A172 (cell line): Measurements from ENCODE around the gene SH3RF3. TPM values are rescaled to one million over a fixed set of nuclear protein-coding genes. Genes with fewer than 3 reads are reported as not detected.

ENCODE experiments used
- DNase-seq: peaks from one replicate; pipeline ENCODE4 v3.0.0-alpha.2; 2015; ENCODE audit warnings: low spot score
- total RNA-seq: library from RNA; depleted of rRNA; stranded (reverse); fragments of >200 nt; shearing (Covaris generic); gene quantifications from 2 replicates; pipeline ENCODE4 v1.2.3, GENCODE V29; 2014

The SH3RF3 gene
- total RNA-seq, 1 experiment from 2014 or later = 3.6 TPM

DNA sequence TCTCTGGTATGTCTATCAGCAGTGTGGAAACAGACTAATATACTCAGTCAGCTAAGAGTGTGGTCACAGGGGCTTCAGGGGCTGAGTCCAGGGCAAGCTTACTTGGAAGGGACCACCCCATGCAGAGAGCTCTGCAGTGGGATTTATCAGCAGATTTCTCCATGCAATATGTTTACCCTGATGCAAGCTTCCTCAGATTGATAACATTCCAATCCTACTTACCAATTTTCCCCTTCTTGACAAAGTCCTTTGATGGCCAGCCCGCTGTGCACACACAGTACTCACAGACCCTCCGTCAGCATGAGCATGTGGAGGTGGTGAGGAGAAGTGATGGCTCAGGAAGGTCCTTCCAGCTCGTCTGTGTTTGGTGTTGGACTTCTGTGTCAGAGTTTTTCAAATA, 51.8 kb downstream of the SH3RF3 start:
- no peak for DNase-seq

DNA sequence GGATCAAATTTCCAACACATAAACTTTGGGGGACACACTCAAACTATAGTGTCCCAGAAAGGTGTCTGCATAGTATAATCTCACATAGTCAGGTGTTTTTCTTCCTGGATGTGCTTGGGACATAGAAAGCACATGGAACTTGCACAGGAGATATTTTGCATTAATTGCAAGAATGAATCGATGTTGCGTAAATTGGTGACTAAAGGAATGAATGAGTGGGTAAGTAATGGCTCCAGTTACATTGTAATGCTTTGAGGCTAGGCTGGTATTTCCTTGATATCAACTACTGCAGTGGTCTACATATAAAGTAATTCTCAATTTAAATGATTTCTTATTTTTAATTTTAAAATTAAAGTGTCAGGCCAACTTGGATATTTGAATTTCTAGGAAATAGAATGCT, 53.4 kb downstream of the SH3RF3 start:
- no peak for DNase-seq

DNA sequence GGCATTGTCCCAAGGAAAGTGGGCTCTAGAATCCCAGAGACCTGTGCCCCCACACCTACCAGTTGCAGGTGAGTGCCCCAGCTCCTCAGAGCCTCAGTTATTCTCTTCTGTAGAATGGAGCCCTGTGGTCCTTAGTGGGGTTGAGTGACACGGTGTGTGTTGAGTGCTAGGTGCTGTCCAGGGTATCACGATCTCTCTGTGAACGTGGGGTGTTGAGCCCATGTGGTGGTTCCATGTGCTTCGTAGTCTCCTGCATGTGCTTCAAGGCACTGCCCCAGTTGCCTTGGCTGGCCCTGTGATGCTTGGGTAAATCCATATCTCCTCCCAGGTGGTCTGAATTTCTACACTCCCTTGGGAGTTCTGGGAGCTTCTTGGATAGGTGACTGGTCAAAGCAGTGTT, 54.9 kb downstream of the SH3RF3 start:
- no peak for DNase-seq

DNA sequence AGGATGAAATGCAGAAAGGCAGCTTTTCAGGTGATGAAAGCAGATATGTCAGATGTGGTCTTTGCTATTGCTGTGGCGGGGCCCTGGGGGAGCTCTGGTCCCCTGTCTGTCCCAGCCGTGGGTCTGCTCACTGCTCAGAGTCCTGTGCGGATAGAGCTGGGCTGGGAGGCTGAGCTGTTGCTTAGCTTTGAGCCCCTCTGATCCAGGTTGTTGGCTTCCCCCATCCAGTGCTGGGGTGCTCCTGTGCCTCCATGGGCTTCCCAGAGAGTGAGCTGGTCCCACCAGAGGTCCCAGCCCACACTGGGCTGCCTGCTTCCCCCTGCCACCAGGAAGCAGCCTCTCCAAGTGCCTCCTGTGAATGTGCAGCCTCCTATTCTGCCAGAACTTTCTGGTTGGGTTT, 55.4 kb downstream of the SH3RF3 start:
- no peak for DNase-seq

DNA sequence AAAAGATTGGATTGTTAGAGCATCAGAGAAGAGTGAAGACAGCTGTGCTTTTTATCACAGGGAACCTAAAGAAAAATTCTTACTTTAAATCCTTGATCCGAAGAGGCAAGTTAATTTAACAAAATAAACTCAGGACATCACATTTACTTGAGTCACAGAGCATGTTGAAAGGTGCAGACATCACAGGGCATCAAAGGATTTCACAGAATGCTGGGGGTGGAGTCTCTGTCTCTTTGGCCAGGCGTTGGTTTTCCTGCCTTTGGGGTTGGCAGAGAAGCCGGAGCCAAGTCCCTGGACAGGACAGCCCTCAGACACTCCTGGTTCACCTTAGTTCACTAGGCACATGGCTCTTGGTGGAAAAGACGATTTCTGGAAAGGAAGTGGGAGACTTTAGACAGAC, 56.3 kb downstream of the SH3RF3 start:
- peak; percentile 85 for DNase-seq

DNA sequence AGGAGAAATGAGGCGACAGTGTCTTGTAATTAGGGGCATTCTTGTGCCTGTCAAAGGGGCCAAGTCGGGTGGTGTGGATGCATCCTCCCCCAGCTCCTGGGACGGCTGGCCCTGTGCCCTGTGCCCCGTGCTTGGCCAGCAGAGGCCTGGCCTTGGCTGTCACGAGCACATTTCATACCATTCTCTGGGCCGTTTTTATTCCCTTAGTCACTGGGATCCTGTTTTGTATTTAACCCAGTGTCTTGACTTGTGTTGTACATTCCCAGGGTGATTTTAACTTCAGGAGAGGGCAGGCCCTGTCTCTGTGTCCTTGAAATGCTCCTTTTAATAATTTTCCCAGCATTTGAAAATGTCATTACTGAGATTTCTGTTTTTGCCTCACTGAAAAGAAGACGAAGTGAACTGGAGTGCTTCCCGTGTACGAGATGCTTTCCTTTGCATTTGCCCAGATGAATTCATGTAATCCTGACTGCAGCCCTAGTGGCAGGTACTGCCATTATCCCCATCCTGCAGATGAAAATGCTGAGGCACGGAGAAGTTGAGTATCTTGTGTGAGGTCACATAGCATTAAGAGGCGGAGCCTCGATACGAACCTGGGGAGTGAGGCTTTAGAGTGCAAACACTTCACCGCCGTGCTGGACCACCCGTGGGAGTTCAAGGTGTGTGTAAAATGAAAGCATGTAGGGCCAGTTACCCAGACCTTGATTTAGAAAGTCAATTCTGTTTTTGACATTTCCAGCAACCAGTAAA, 57.0 kb downstream of the SH3RF3 start:
- DNase-seq = peak; percentile 56

DNA sequence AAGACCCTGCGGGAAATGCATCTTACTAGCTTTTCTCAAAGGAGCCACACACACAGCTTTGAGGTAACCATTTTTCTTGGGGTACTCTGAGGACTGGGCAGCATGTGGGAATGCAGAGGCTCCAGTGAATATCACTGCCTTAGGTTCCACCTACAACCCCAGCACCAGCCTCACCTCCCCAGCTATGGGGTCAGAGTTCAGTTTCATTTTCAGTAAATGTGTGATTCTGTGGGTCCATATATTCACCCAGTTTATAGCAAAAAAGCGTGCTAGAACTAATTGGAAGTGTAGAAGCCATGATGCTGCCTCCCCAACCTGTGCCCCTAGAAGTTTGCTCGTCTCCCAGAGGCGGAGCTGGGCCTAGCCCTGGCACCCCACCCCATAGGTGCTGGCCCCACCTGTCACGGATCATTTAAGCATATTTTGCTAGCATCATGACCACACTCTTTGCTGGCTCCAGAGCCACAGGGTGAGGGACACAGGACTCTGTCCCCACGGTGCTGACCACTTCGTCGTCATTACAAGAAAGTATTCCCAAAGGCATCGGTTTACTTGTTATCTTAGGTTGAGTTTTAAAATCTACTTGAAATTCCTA, 57.7 kb downstream of the SH3RF3 start:
- DNase-seq = no peak

DNA sequence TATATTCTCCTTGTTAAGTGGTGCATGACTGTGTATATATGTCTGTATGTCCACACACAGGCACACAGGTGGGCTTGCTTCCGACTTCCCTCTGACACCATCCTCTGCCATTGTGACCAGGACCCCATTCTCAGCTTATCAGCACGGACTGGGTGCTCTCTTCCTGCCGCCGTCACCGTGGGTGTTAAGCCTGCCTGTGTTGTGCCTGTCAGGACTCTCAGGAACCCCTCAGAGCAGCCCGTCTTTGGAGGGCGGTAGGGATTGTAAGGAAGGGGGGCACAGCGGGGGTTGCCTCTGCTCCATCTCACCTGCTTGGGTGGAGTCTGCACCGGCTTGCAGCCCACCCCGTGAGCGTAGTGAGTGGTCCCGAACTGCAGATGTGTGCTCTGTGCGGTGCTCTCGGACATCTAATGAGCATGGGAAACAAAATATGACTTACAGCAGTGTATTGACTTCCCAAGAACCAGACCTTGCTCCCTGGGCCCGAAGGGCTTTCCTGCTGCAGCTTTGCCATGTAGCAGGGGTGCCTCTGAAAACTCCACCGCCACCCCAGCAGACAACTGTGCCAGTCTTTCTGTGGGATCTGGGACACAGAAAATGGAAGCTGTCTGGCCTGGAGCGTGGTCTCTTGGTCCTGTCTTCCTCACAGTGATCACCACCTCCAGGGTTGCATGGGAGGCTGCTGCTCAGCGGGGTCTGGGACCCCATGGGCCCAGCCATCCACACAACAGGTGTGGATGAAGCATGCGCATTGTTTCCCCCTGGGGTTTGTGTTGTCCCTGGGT, 58.9 kb downstream of the SH3RF3 start:
- DNase-seq = no peak

DNA sequence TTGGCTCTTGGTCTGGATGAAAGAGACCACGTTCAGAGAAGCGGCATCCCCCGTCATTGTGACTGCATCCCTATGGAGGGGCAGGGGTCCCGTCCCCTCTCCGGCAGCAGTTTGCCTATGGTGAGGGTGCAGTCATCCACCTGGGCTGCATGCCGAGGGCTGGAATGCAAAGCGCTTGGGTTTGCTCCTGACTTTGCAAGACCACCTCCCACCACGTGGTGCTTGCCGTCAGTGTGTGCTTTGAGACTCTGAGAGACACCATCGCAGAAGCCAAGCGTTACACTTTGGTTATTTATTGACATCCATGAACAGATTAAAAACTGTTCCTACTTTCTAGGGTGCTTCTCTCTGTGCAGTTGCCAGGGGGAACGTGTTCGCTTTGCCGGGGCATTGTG, 59.5 kb downstream of the SH3RF3 start:
- DNase-seq = no peak

DNA sequence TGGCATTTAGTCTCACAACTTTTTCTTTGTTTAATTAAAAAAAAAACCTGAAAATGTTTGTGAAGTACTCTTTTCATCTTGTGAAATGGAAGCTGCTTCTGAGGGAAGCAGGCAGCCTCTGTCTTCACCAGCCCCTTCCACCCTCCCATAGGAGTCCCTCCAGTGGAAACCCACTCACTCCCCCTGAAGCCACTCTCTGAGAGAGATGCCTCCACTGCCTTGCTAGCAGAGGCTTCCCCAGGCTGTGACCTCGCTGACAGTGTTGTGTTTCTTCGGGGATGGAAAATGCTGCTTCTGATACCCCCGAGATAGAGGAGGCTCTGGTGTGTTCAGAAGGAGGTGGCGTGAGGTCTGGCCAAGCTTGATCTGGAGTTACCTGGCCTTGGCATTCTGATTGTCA, 59.9 kb downstream of the SH3RF3 start:
- DNase-seq = no peak

DNA sequence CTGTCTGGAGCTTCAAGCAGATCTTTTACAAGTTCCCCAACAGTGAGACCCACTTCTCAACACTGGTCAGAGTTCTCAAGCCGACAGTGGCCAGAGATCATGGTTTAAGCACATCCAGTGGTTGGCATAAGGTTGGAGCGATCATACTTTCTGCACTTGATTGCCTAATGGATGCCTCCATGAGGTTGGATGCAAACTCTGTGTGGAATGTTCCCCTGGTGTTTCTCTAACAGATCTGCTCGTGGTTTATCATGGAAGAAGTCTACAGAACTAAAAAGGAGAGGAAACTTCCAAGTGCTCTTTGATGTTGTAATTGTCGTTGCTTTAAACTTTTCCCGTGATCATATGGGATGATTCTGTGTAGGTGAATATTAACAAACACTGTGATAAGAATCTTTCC, 60.7 kb downstream of the SH3RF3 start:
- DNase-seq = no peak

DNA sequence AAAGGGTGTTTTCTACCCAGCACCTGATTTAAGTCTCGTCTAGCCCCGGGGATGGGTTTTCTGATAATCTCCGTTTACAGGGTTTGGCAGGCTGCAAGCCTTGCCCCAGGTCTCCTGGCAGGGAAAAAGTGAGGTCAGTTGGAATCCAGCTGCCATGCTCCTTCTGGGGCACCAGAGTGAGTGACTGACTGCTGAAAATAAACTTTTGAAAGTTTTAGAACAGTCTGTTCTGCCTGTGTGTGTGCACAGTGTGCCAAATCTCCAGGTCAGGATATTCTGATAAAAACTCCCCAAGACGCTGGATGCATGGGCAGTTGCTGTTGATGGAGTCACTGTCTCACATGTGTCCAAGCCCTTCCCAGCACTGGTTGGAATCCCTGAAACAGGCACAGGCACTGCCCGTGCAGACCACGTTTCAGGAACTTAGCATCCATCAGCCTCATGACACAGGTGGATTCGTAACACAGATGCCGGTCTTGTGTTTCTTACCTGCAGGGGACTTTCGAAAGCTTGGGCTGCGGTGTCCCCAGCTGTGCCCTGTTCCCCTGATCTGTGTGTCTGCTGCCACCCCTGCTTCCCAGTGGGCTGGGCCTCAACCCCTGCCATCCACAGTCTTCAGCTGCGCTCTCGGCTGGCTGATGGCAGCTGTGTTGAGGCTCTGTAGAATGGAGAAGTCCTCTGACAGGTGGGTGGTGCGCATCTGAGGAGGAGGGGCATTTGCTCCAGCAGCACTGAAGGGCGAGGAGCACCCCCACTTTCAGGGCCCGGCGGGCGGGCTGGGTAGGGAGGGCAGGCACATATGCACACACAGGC, 65.0 kb downstream of the SH3RF3 start:
- DNase-seq = no peak

DNA sequence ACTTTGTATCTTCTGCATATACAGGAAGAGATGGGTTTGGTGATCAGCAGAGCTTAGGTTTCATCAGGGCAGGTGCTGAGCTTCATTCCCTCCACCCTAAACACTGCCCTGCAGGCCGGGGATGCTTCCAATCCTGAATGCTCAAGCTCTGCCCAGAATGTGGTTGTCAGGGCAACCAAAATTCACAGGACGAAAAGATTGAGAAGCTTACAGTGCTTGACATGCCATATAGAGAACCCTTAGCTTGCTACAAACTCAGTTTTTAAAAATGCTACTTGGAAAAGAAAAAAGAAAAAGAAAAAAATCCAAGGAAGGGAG, 65.6 kb downstream of the SH3RF3 start:
- DNase-seq = no peak

DNA sequence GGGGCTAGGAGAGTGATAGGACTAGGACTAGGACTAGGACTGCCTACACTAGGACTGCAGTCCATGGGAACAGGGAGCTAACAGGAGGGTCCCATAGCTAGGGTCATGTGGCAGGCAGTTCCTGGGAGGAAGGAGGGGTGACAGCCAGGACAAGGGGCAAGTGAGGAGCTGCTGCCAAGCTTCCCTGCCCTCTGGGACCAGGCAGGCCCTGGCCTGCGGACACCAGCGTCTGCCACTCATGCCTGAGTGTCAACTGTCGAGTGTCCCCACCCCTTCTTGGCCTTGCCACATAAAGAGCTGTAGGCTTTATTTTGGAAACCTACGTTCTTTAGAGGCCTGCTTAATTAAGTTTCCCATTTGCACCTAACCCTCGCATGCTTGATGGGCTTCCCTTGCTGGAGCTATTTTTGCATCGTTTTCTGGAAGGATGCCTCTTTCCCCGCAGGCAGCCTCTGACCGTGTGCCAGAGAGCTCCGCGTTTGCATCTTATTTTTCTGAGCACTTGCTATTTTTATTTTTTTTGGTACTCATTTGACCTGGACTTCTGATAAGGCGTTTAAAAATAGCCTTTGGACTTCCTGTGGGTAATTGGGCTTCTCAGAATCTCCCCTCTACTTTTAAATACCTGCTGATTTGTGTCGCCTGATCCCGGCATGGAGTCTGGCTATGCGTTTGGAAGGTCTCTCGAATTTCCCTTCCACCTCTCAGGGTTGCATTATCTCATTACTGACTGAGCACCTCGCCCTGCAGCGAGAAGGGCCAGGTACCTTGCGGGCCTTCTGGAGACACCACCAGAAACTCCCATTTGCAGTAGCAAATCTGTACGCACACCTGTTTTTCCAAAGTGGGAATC, 66.4 kb downstream of the SH3RF3 start:
- DNase-seq = no peak

DNA sequence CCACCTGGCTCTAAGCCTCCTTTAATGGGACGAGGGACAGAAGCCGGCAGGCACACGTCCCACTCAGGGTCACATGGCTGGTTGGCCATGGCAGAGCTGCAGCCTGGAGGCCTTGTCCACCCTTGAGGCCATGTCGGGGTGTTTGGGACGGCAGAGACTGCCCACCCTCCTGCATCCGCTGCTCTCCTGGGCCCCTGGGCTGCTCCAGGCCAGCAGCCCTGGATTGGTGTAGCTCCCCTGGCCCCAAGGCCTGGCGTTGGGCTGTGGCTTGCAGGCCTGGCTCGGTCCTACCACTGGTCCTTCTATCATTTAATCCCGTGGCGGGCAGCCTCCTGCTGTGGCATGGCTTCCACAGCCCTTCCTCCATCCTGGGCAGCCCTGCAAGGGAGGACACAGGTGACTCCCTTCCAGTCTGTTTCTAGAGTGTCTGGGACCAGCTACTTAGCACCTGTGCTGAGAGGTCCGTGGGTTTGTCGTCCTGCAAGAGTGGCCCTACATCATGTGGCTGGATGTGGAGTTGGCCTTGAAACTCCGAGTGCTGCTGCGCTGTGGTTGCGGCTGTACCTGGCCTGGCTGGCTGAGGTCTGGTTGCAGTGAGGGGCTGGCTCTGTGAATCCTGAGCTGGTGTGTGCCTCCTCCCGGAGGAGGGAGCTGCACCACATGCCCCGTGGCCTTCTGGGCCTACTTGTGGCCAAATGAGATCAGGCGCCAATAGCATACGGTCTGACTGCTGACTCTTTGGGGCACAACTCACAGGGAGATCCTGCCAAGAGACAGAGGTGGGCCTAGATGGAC, 67.3 kb downstream of the SH3RF3 start:
- no peak for DNase-seq

DNA sequence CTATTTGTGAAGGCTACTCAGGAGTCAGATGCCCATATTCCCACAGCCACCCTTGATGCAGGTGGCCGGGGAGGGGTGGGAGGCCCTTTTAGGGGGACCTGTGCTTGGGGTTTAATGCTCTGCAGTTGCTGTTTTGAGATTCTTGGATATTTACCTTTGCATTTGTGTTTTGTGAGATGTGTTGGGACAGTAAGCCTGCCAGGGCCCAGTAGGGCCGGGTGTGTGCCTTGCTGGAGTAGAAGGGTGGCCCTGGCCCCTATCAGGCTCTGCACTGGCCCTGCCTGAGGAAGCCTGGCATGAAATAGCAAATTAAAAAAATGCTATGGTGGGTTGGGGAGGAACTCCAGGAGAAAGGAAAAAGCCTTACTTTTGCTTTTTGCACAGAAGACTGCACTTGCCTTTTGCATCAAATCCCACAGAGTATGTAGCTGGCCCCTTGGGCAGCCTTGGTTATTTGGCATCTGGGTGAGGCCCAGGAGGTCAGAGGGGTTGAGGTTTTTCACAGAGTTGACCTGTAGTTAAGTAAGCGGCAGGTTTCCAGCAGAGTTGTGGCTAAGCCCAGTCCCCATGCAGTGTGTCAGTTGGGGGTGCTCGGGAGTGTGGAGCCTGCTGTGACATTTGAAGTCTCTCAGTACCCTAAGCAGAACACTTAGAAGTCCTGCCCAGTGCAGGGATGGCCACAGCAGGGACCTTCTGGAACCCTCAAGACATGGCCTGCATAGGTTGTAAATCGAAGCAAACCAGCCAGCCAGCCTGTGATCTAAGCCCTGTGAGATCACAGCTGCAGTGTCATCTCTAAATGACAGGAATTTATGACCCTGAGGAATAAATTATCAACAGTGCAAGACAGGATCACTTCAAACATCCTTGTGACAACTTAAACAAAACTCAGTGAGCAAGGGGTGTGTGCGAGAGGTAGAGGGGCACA, 68.8 kb downstream of the SH3RF3 start:
- DNase-seq = no peak

DNA sequence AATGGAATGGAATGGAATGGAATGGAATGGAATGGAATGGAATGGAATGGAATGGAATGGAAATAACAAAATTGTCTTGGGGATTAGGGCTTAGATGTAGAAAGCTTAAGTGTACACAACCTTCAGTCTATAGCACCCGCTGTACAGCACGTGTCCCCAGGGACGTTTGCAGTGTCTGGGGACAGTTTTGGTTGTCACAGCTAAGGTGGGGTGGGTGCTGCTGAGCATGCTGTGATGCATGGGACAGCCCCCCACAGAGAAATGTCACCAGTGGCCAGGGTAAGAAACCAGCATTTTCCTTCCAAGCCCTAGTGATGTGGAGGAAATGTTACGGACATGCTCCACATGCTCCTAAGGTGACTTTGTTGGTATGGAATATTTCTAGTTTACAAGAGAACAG, 70.8 kb downstream of the SH3RF3 start:
- no peak for DNase-seq

DNA sequence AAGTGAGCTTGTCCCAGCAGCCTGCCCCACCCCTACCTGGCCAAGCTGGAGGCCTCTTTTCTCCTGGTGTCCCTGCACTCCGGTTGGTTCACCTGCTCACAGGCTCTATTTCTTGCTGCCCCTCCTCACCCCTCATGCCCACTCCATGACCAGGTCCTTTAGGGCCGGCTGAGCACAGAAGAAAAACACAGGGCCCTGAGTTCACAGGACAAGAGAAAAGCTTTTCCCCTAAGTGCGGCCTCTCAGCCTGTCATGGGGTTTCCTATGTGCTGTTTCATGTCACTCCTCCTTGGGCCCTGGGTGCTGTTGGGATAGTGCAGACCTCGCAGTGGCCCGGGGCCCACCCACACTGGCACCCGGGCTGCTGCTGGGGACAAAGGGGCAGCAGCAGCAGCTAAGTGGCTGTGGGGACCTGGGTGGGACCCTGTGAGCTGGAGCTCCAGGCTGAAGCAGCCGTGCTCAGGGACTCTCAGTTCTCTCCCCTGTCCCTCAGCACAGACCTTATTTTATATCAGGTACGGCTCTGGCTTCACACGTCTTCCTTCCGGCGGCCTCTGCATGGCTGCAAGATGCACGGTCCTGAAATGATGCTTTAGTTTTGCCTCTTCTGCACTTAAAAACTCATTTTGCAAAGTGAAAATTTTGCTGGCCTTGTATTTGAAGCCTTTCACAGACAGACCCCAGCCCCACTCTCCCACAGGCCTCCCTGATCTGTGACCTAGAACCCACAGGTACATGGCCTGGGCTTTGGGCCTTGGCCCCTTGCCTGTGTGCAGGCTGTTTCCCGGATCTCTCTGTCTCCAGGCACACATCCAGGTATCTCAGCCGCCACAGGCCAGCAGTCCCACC, 71.8 kb downstream of the SH3RF3 start:
- no peak for DNase-seq
